DOHH2 (cell line): ENCODE data around the gene FGF1.

ENCODE experiments used
- H3F3A ChIP-seq: fragments of 200-600 bp; sonication (generic), shearing (Covaris generic); 2 replicates; pipeline ENCODE4 v1.6.0; 2016; ENCODE audit warnings: antibody characterized with exemption, mild to moderate bottlenecking; ENCODE audit not compliant: control insufficient read depth, insufficient read depth
- H3K27ac ChIP-seq: fragments of 200-600 bp; sonication (generic); 2 replicates; pipeline ENCODE4 v1.5.1; 2014; ENCODE audit warnings: low read depth, mild to moderate bottlenecking, low read length, moderate library complexity
- H3K27me3 ChIP-seq: fragments of 200-600 bp; sonication (generic); 2 replicates; pipeline ENCODE4 v1.6.1; 2014; ENCODE audit warnings: mild to moderate bottlenecking, low read length, mixed read lengths; ENCODE audit not compliant: control insufficient read depth
- H3K36me3 ChIP-seq: fragments of 200-600 bp; sonication (generic); 2 replicates; pipeline ENCODE4 v1.6.1; 2014; ENCODE audit warnings: mild to moderate bottlenecking, low read length, moderate library complexity, mixed read lengths; ENCODE audit not compliant: control insufficient read depth
- H3K4me1 ChIP-seq: fragments of 200-600 bp; sonication (generic); 2 replicates; pipeline ENCODE4 v1.6.1; 2014; ENCODE audit warnings: mild to moderate bottlenecking, low read length, mixed read lengths; ENCODE audit not compliant: control insufficient read depth
- H3K4me2 ChIP-seq: fragments of 200-600 bp; sonication (generic); 2 replicates; pipeline ENCODE4 v1.6.0; 2014; ENCODE audit warnings: mild to moderate bottlenecking, low read length, moderate library complexity
- H3K4me3 ChIP-seq: fragments of 200-600 bp; sonication (generic); 2 replicates; pipeline ENCODE4 v1.5.1; 2014; ENCODE audit warnings: mild to moderate bottlenecking, low read length, mixed read lengths
- H3K79me2 ChIP-seq: fragments of 200-600 bp; sonication (generic); 2 replicates; pipeline ENCODE4 v1.6.1; 2014; ENCODE audit warnings: mild to moderate bottlenecking, low read length, mixed read lengths; ENCODE audit not compliant: control insufficient read depth
- H3K9me2 ChIP-seq: fragments of 200-600 bp; sonication (generic); replicated peaks from 2 replicates; pipeline ENCODE4 v1.6.1; 2014; ENCODE audit warnings: mild to moderate bottlenecking, low read length, mixed read lengths; ENCODE audit not compliant: control insufficient read depth
- H3K9me3 ChIP-seq: fragments of 200-600 bp; sonication (generic); 2 replicates; pipeline ENCODE4 v1.6.1; 2014; ENCODE audit warnings: antibody characterized with exemption, low read length, mixed read lengths; ENCODE audit not compliant: control insufficient read depth, insufficient read depth
- H4K20me1 ChIP-seq: fragments of 200-600 bp; sonication (generic); 2 replicates; pipeline ENCODE4 v1.6.0; 2014; ENCODE audit warnings: low read depth, mild to moderate bottlenecking, antibody characterized with exemption, low read length, moderate library complexity; ENCODE audit not compliant: control insufficient read depth, insufficient read depth
- EZH2phosphoT487 ChIP-seq: fragments of 200-600 bp; sonication (generic); IDR thresholded peaks from 2 replicates; pipeline ENCODE4 v1.6.1; 2017; ENCODE audit warnings: borderline replicate concordance, mild to moderate bottlenecking, antibody characterized with exemption, low read length, moderate library complexity, mixed read lengths
- TF ChIP-seq, protein P1 (sequence below): fragments of 200-600 bp; sonication (generic); IDR thresholded peaks from one replicate; pipeline ENCODE4 v1.5.1; 2014; ENCODE audit warnings: antibody characterized with exemption, mild to moderate bottlenecking, low read depth, low read length; ENCODE audit not compliant: poor library complexity, severe bottlenecking

FGF1 gene

GRCh38 chr5:142617416-142618129, 68.3 kb downstream of the FGF1 start:
- no peaks in the 10 kb centered on the region for H3K27me3 ChIP-seq
- no peaks in the 10 kb centered on the region for H3K79me2 ChIP-seq
- H3K36me3 ChIP-seq: no peaks in the 10 kb centered on the region
- H3K27ac ChIP-seq: no peak overlapping the region
- no peaks in the 10 kb centered on the region for H3K9me2 ChIP-seq
- H3F3A ChIP-seq: no peaks in the 10 kb centered on the region
- H4K20me1 ChIP-seq: no peaks in the 10 kb centered on the region
- TF ChIP-seq, protein P1, sequence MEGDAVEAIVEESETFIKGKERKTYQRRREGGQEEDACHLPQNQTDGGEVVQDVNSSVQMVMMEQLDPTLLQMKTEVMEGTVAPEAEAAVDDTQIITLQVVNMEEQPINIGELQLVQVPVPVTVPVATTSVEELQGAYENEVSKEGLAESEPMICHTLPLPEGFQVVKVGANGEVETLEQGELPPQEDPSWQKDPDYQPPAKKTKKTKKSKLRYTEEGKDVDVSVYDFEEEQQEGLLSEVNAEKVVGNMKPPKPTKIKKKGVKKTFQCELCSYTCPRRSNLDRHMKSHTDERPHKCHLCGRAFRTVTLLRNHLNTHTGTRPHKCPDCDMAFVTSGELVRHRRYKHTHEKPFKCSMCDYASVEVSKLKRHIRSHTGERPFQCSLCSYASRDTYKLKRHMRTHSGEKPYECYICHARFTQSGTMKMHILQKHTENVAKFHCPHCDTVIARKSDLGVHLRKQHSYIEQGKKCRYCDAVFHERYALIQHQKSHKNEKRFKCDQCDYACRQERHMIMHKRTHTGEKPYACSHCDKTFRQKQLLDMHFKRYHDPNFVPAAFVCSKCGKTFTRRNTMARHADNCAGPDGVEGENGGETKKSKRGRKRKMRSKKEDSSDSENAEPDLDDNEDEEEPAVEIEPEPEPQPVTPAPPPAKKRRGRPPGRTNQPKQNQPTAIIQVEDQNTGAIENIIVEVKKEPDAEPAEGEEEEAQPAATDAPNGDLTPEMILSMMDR: no peak
- H3K9me3 ChIP-seq: no peaks in the 10 kb centered on the region
- no peaks in the 10 kb centered on the region for H3K4me1 ChIP-seq
- H3K4me3 ChIP-seq: no peak overlapping the region
- H3K4me2 ChIP-seq: no peak overlapping the region

- TF ChIP-seq, protein P1: no peak
- no peak for TF ChIP-seq EZH2phosphoT487
- Histone ChIP-seq H3K4me3 (no peak overlapping the region), H4K20me1 (no peaks in the 10 kb centered on the region), H3K4me1 (no peaks in the 10 kb centered on the region), H3K9me2 (no peaks in the 10 kb centered on the region), H3K27me3 (no peaks in the 10 kb centered on the region), H3K4me2 (no peak overlapping the region), H3K36me3 (no peaks in the 10 kb centered on the region), H3F3A (no peaks in the 10 kb centered on the region), H3K9me3 (no peaks in the 10 kb centered on the region), H3K79me2 (no peaks in the 10 kb centered on the region), H3K27ac (no peak overlapping the region)
These were observed 69.9 kb downstream of the FGF1 start for GRCh38 chr5:142615948-142616347.

GRCh38 chr5:142614054-142614453, 71.8 kb downstream of the FGF1 start:
- H3K27me3 ChIP-seq: peaks cover 9% of the 10 kb centered on the region
- no peaks in the 10 kb centered on the region for H3F3A ChIP-seq
- H3K36me3 ChIP-seq: no peaks in the 10 kb centered on the region
- no peak overlapping the region for H3K4me3 ChIP-seq
- H3K4me2 ChIP-seq: no peak overlapping the region
- H3K9me2 ChIP-seq: no peaks in the 10 kb centered on the region
- H3K79me2 ChIP-seq: no peaks in the 10 kb centered on the region
- no peaks in the 10 kb centered on the region for H3K9me3 ChIP-seq
- TF ChIP-seq, protein P1: no peak
- TF ChIP-seq EZH2phosphoT487: no peak
- no peaks in the 10 kb centered on the region for H4K20me1 ChIP-seq
- no peaks in the 10 kb centered on the region for H3K4me1 ChIP-seq
- H3K27ac ChIP-seq: no peak overlapping the region
